Neural cell (in vitro differentiated cells): ENCODE measurements around the gene MRPL42.

ENCODE experiments used
- CTCF ChIP-seq: fragments of 450-650 bp; IDR thresholded peaks from 2 replicates; pipeline ENCODE4 v1.5.1; 2014; ENCODE audit warnings: antibody characterized with exemption, mild to moderate bottlenecking, moderate library complexity; ENCODE audit not compliant: poor library complexity, severe bottlenecking
- EP300 ChIP-seq: fragments of 450-650 bp; conservative IDR thresholded peaks from 2 replicates; pipeline ENCODE4 v1.6.1; 2014; ENCODE audit warnings: antibody characterized with exemption, mild to moderate bottlenecking, moderate library complexity; ENCODE audit not compliant: poor library complexity, severe bottlenecking
- EZH2 ChIP-seq: fragments of 200-600, 300-800 bp; shearing (Covaris generic), sonication (generic); IDR thresholded peaks from 2 replicates; pipeline ENCODE4 v1.6.1; 2014; ENCODE audit warnings: antibody characterized with exemption, low read length, borderline replicate concordance, mild to moderate bottlenecking; ENCODE audit not compliant: insufficient read depth, poor library complexity, severe bottlenecking
- POLR2AphosphoS5 ChIP-seq: IDR thresholded peaks from 2 replicates; pipeline ENCODE4 v1.6.1; 2012
- RAD21 ChIP-seq: fragments of 450-650 bp; conservative IDR thresholded peaks from 2 replicates; pipeline ENCODE4 v1.6.1; 2014; ENCODE audit warnings: antibody characterized with exemption, mild to moderate bottlenecking, moderate library complexity
- SMC3 ChIP-seq: fragments of 450-650 bp; conservative IDR thresholded peaks from 2 replicates; pipeline ENCODE4 v1.6.1; 2014; ENCODE audit warnings: antibody characterized with exemption, mild to moderate bottlenecking, moderate library complexity; ENCODE audit not compliant: poor library complexity
- TAF1 ChIP-seq: IDR thresholded peaks from 2 replicates; pipeline ENCODE4 v1.6.1; 2012; ENCODE audit warnings: low read depth

GRCh38 chr12:93530358-93530757 is 63.0 kb downstream of the MRPL42 start:
- TF ChIP-seq RAD21 (no peak), EP300 (no peak), CTCF (no peak), SMC3 (no peak), EZH2 (no peak), POLR2AphosphoS5 (no peak), TAF1 (no peak)
